Liver (tissue), 9 donors: ENCODE measurements around the gene TICAM2. TPM values are rescaled to one million over a fixed set of nuclear protein-coding genes. Genes with fewer than 3 reads are reported as not detected.
A peak's percentile ranks its signal among the peaks of the same experiment; 100 is the strongest.

ENCODE experiments used
- DNase-seq: peaks from one replicate; pipeline ENCODE4 v3.0.0-alpha.2; 2017; ENCODE audit warnings: low spot score
- H3K27ac ChIP-seq, 2 donors: one replicate each; pipeline ENCODE4 v1.7.0; 2013; ENCODE audit warnings: inconsistent platforms in 2 of 2, low read length in 2 of 2, control low read depth in 1 of 2, low read depth in 1 of 2, mild to moderate bottlenecking in 1 of 2
- H3K27me3 ChIP-seq, 4 donors: one replicate each; pipeline versions ENCODE4 v1.6.1 to v1.7.0; 2013; ENCODE audit warnings: low read length in 3 of 4, inconsistent platforms in 1 of 4, mild to moderate bottlenecking in 1 of 4, moderate library complexity in 1 of 4; ENCODE audit not compliant: control insufficient read depth in 4 of 4, insufficient read depth in 4 of 4
- H3K36me3 ChIP-seq, 4 donors: one replicate each; pipeline versions ENCODE4 v1.6.1 to v1.7.0; 2013; ENCODE audit warnings: low read length in 3 of 4, mild to moderate bottlenecking in 3 of 4, low read depth in 1 of 4, moderate library complexity in 1 of 4; ENCODE audit not compliant: control insufficient read depth in 4 of 4, insufficient read depth in 3 of 4
- H3K4me1 ChIP-seq, 4 donors: one replicate each; pipeline versions ENCODE4 v1.6.1 to v1.7.0; 2013; ENCODE audit warnings: low read length in 3 of 4, mild to moderate bottlenecking in 3 of 4, moderate library complexity in 1 of 4; ENCODE audit not compliant: control insufficient read depth in 4 of 4, insufficient read depth in 4 of 4
- H3K4me3 ChIP-seq, 3 donors: one replicate each; pipeline versions ENCODE4 v1.6.1 to v1.7.0; 2013; ENCODE audit warnings: low read length in 3 of 3, control low read depth in 1 of 3, low read depth in 1 of 3, mild to moderate bottlenecking in 1 of 3
- H3K9ac ChIP-seq, 2 donors: one replicate each; pipeline ENCODE4 v1.7.0; 2013; ENCODE audit warnings: low read length in 2 of 2, mild to moderate bottlenecking in 2 of 2, moderate library complexity in 2 of 2, control low read depth in 1 of 2, low read depth in 1 of 2
- H3K9me3 ChIP-seq, 4 donors: one replicate each; pipeline versions ENCODE4 v1.6.1 to v1.7.0; 2013; ENCODE audit warnings: low read length in 3 of 4; ENCODE audit not compliant: control insufficient read depth in 4 of 4
- CTCF ChIP-seq: fragments of 150-350 bp; IDR thresholded peaks from 2 replicates; pipeline ENCODE4 v1.5.1; 2017; ENCODE audit warnings: improper control_type of control experiment, low read depth, low read length; ENCODE audit not compliant: missing input control
- EGR1 ChIP-seq, 2 donors: IDR thresholded peaks; 2 replicates each; pipeline ENCODE4 v1.6.1; 2016 to 2018; ENCODE audit warnings: antibody characterized with exemption in 2 of 2, low read depth in 2 of 2
- FOXA1 ChIP-seq: IDR thresholded peaks from 2 replicates; pipeline ENCODE4 v1.6.1; 2016; ENCODE audit warnings: antibody characterized with exemption
- FOXA2 ChIP-seq: IDR thresholded peaks from 2 replicates; pipeline ENCODE4 v1.6.1; 2016; ENCODE audit warnings: antibody characterized with exemption
- GABPA ChIP-seq, 2 donors: IDR thresholded peaks in 1 of 2; conservative IDR thresholded peaks in 1 of 2; 2 replicates each; pipeline ENCODE4 v1.6.1; 2016; ENCODE audit warnings: antibody characterized with exemption in 2 of 2, mild to moderate bottlenecking in 1 of 2, moderate library complexity in 1 of 2
- HNF4A ChIP-seq, 2 donors: conservative IDR thresholded peaks; 2 replicates each; pipeline ENCODE4 v1.6.1; 2016; ENCODE audit warnings: antibody characterized with exemption in 2 of 2, mild to moderate bottlenecking in 2 of 2
- JUND ChIP-seq, 2 donors: IDR thresholded peaks; 2 replicates each; pipeline ENCODE4 v1.6.1; 2016; ENCODE audit warnings: antibody characterized with exemption in 2 of 2
- NR2F2 ChIP-seq: IDR thresholded peaks from 2 replicates; pipeline ENCODE4 v1.6.1; 2016; ENCODE audit warnings: antibody characterized with exemption
- RAD21 ChIP-seq, 2 donors: IDR thresholded peaks; 2 replicates each; pipeline ENCODE4 v1.6.1; 2016; ENCODE audit warnings: antibody characterized with exemption in 2 of 2, mild to moderate bottlenecking in 2 of 2
- REST ChIP-seq: IDR thresholded peaks from 2 replicates; pipeline ENCODE4 v1.6.1; 2016; ENCODE audit warnings: antibody characterized with exemption, mild to moderate bottlenecking
- RXRA ChIP-seq, 2 donors: IDR thresholded peaks; 2 replicates each; pipeline ENCODE4 v1.6.1; 2017 to 2018; ENCODE audit warnings: antibody characterized with exemption in 2 of 2, mild to moderate bottlenecking in 1 of 2
- SP1 ChIP-seq: IDR thresholded peaks from 2 replicates; pipeline ENCODE4 v1.6.1; 2018; ENCODE audit warnings: antibody characterized with exemption, mild to moderate bottlenecking
- TAF1 ChIP-seq: conservative IDR thresholded peaks from 2 replicates; pipeline ENCODE4 v1.6.1; 2016; ENCODE audit warnings: antibody characterized with exemption, mild to moderate bottlenecking
- YY1 ChIP-seq: IDR thresholded peaks from 2 replicates; pipeline ENCODE4 v1.6.1; 2016; ENCODE audit warnings: antibody characterized with exemption, mild to moderate bottlenecking
- ZBTB33 ChIP-seq: IDR thresholded peaks from 2 replicates; pipeline ENCODE4 v1.6.1; 2016; ENCODE audit warnings: antibody characterized with exemption
- WGBS: extraction: QIAGEN DNeasy Blood & Tissue Kit; methylation state at CpG from one replicate; pipeline ENCODE4 v1.1.7; 2013; 5-methylcytosine and 5-hydroxymethylcytosine counted together
- polyA plus RNA-seq, 2 donors: library from polyadenylated mRNA; stranded (reverse) in 1 of 2; unstranded in 1 of 2; fragments of 200-250 nt in 1 of 2; fragments of >200 nt in 1 of 2; fragmentation: Nextera tagmentation in 1 of 2; extraction: Ambion mirVana in 1 of 2; gene quantifications; one replicate each; pipeline versions ENCODE4 v1.2.1 to v1.2.3, GENCODE V29; 2013 to 2015
- total RNA-seq, 2 donors: library from RNA; depleted of rRNA; stranded (reverse); fragments of >200 nt; gene quantifications; one replicate each; pipeline ENCODE4 v1.2.3, GENCODE V29; 2014
- TF ChIP-seq, protein P1 (sequence below): IDR thresholded peaks from 2 replicates; pipeline ENCODE4 v1.6.1; 2016; ENCODE audit warnings: antibody characterized with exemption
- TF ChIP-seq, protein P2 (sequence below): IDR thresholded peaks from 2 replicates; pipeline ENCODE4 v1.6.1; 2016; ENCODE audit warnings: antibody characterized with exemption
- donor health status: healthy.
- donor health status: healthy.
- donor health status: healthy.
- donor health status: healthy.
- donor health status: healthy.

The TICAM2 gene
- total and polyA plus RNA-seq, 4 donors = 0.50 to 1.5 (median 0.95) TPM

GRCh38 chr5:115549154-115549553, 53.1 kb downstream of the TICAM2 start:
- TF ChIP-seq RAD21 (IDR thresholded peaks at IDR 0.05) (peak; percentile 32 to 40), TAF1 (no peak)
- TF ChIP-seq, protein P1, sequence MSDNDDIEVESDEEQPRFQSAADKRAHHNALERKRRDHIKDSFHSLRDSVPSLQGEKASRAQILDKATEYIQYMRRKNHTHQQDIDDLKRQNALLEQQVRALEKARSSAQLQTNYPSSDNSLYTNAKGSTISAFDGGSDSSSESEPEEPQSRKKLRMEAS = no peak
- DNase-seq = no peak
- peaks cover 0 to 2% (median 0%) of the 10 kb centered on the region in 4 donors for H3K4me1 ChIP-seq
- no peaks in the 10 kb centered on the region for H3K9me3 ChIP-seq
- H3K4me3 ChIP-seq = no peak overlapping the region
- no peaks in the 10 kb centered on the region for H3K27me3 ChIP-seq
- WGBS = 79% methylated on average over 3 of the region's 3 CpGs
- no peak overlapping the region for H3K27ac ChIP-seq
- H3K9ac ChIP-seq = no peak overlapping the region
- no peaks in the 10 kb centered on the region for H3K36me3 ChIP-seq

- Histone ChIP-seq H3K27me3 (no peaks in the 10 kb centered on the region), H3K9ac (no peak overlapping the region), H3K4me1 (peaks cover 0 to 2% (median 0%) of the 10 kb centered on the region in 4 donors), H3K4me3 (no peak overlapping the region), H3K36me3 (no peaks in the 10 kb centered on the region), H3K9me3 (no peaks in the 10 kb centered on the region), H3K27ac (no peak overlapping the region)
- no peak for DNase-seq
- TF ChIP-seq SP1 (no peak), GABPA (IDR thresholded peaks at IDR 0.05 in 1 of 2, conservative IDR thresholded peaks at IDR 0.05 in 1 of 2) (no peak), EGR1 (IDR thresholded peaks at IDR 0.05; ENCODE audit: low read depth in 2 of 2) (no peak), FOXA1 (no peak), YY1 (no peak), RXRA (IDR thresholded peaks at IDR 0.05) (no peak), ZBTB33 (no peak), CTCF (no peak), JUND (IDR thresholded peaks at IDR 0.05) (no peak), HNF4A (conservative IDR thresholded peaks at IDR 0.05) (no peak), FOXA2 (no peak), TAF1 (no peak), NR2F2 (no peak), REST (no peak), RAD21 (IDR thresholded peaks at IDR 0.05) (no peak)
- TF ChIP-seq, protein P2, sequence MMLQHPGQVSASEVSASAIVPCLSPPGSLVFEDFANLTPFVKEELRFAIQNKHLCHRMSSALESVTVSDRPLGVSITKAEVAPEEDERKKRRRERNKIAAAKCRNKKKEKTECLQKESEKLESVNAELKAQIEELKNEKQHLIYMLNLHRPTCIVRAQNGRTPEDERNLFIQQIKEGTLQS = no peak
- TF ChIP-seq, protein P1 = no peak
- 94% methylated on average over 4 of the region's 4 CpGs for WGBS
Measured at GRCh38 chr5:115548683-115549082, 53.6 kb downstream of the TICAM2 start.
